COLO829 (cell line): ENCODE data around the gene NAPB.
"Not testable (repeated sequence)": the region's sequence is repeated elsewhere in the genome, so short reads cannot be mapped to it uniquely, and the experiment has no call there.

ENCODE experiments used
- DNase-seq: peaks from one replicate; pipeline ENCODE4 v3.0.0; 2012; ENCODE audit warnings: low spot score

The NAPB gene

DNA sequence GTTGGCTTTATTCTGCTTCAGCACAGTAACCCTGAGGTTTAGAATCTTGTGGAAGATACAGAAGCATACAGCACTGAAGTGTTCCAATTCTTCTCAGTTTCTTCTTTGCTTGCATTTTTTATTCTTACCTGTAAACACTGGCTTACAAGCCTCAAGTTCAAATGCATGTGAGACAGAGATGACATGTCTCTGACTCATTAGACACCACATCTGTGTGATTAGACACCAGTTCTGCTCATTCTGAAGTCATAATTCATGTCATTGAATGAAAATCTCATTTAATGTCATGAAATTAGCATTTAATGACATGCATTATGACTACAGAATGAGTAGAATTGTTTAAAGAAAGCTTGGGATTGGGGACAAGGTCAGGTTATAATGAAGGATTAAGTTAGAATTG is 53.5 kb downstream of the NAPB start:
- no peak for DNase-seq

DNA sequence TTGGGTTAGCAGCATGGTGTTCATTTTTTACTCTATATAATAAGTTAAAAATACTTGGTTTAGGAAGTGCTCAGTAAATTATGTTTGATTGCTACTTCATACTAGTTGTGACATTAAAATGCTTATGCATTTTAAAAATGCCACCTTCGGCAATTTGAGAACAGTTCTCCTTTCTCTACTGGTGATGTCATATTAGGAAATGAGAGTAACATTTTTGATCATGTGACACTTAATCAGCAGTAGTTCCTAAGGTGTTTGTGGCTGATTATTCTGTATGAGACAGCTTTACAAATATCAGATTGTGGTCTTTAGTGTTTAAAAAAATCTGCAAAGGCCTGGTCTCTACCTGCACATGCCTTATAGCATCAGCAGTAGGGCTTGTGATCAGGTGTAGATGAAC is 54.9 kb downstream of the NAPB start:
- no peak for DNase-seq

GRCh38 chr20:23365390-23366165 is 55.7 kb downstream of the NAPB start:
- DNase-seq, result no peak

DNA sequence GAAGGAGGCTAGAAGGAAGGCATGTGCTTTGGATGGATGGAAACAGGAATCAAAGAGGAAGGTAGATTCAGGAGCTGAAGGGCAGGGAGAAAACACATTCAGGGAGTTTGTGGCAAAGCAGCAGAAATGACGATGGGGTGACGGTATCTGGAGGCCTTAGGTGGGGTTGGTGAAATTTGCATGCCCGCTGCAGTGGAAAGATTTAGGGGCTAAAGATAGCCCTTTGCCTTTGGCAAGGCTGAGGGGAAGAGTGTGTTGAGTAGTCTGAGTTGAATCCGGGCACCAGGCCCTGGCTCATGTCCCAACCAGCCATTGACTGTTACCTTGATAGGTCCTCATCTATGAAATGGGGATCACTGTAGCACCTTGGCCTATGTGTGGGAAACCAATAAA is 58.0 kb downstream of the NAPB start:
- DNase-seq, result no peak

DNA sequence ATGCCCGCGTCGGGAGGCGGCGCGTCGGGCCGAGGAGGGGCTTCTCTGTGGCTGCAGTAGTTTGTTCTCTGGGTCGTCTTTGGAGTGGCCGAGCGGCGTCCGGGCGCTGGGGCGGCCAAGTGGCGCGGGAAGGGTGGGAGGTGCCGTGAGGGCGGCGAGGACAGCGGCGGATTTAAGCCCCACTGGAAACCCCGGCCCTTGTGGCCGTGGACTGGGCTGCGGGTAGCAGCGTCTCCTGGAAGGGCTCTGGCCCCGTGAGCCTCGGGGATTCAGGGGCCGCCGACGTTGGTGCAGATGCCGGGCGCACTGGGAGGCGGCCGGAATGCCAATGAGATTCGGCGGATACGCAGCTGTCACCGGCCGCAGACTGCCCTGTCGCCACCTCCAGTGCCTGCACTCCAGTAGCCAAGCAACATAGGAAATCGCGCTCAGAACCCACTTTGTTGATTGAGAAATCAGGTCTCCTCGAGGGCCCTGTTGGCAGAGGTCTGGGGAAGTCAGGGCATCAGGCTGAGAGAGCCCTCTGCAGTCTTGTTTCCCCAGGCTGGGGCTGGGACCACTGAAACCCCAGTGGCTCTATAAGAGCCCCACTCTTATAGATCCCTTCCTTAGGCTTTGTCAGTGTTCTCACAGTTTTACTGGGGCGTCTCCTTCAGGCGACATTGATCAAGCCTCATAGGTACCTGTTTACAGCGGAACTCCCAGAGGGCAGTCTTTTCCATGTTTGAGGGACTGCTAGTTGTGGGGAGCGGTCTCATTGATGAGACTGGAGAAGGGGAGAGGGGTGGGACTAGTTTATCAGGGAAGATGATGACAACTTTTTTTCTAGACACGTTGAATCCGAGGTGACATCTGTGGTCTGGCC is 58.7 kb downstream of the NAPB start:
- DNase-seq, result no peak

GRCh38 chr20:23361476-23362391 is 59.6 kb downstream of the NAPB start, which contains the start of gene GZF1:
TSS of gene GZF1 (plus strand) at chr20:23362182. CDS start at chr20:23364384, 2,202 bp downstream.
- peak; percentile 95 for DNase-seq

GRCh38 chr20:23361119-23361475 is 60.2 kb downstream of the NAPB start:
- DNase-seq, result no peak

GRCh38 chr20:23360531-23360930 is 60.8 kb downstream of the NAPB start:
- DNase-seq, result no peak

- peak; percentile 77 for DNase-seq
Measured at GRCh38 chr20:23358923-23359593, 62.2 kb downstream of the NAPB start.

GRCh38 chr20:23358563-23358906 is 62.8 kb downstream of the NAPB start:
- DNase-seq, result no peak

DNA sequence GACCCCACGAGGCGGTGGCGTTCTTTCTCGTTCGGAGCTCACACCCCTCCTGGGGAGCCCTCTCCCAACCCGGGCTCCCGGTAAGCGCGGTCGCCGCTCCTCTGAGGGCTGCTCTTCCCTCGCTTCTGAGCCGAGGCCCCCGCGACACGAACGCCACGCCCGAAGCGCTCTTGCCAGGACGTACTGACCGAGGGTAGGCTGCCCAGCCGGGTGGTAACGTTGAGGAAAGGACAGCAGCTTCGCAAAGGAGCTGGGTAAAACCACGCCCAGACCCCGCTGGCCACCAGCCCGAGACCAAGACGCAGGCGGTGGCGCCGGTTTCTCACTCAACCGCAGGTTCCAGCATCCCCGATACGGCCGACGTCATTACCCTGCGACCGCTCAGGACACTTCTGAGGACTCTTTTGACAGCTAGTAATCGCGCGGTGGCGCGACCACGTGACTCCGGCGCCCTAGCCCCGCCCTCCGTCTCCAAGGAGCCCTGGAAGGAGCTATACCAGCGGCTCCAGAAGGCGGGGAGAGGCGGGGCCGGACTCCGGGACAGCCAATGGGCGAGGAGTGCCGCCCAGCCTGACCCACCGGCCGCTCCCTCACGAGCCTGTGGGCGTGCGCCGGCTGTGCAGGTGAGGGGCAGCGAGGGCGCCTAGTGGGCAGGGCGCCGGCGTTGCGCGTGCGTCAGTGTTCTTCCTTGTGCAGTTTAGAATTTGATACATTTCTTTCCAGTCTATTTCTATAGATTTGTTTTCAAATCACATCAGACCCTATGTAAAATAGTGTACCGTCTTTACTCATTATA is 63.3 kb downstream of the NAPB start:
- peak; percentile 93 for DNase-seq

GRCh38 chr20:23356203-23356602 is 65.1 kb downstream of the NAPB start:
- DNase-seq, result no peak

DNA sequence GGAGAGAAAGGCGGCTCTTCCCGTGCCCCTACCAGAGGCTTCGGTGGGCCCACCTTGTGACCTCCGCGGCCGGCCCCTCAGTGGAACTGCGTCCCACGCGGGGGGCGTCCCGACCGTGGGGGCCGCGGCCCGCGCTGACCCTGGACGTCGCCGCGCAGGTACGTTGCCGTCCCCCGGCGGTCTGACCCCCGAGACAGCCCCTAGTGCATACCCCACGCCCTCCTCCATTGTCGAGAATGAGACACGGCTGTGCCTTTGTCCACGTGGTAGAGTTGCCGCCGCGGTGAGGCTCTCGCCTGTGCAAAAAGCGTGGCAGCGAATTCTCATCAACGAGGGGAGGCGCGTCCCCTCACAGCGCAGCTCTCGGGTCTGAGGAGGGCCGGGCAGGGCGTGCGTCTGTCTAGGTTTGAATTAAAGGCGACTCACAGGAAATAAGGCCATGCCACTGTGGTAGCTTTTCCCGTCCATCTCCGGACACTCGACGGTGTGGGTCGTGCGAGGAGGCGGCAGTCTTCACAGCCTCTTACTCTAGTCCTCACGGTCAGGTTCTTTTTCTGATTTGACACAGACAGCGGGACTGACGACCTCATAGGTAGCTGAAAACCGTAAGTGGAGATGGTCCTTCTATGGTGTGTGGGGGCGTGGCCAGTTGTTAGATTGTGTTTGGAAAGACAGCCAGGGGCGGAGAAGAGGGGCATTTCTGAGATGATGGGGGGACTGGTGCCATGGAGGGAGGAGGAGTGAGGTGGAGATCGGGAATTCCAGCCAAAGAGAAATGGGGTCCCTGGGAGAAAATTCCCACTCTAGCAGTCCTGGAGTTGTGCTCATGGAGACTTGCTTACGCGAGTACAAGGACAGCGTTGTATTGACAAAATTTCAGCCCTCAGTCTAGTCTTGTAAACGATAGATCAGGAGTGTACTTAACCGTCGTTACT is 70.1 kb downstream of the NAPB start:
- no peak for DNase-seq

GRCh38 chr20:23350196-23350903 is 70.9 kb downstream of the NAPB start, which contains the start of gene NXT1:
TSS of gene NXT1 (plus strand) at chr20:23350791. CDS start at chr20:23354042, 3,251 bp downstream.
- DNase-seq, result peak; percentile 96

- peak; percentile 61 for DNase-seq
Measured at GRCh38 chr20:23349338-23350195, 71.7 kb downstream of the NAPB start.

DNA sequence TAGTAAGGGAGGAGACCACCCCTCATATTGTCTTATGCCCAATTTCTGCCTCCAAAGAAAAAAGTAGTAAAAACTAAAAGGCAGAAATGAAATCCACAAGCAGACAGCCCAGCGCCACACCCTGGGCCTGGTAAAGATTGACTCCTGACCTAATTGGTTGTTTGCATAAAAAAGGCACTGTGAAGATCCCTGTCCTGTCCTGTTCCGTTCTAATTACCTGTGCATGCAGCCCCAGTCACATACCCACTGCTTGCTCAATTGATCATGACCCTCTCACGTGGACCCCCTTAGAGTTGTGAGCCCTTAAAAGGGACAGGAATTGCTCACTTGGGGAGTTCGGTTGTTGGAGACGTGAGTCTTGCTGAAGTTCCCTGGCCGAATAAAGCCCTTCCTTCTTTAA is 72.8 kb downstream of the NAPB start:
- DNase-seq, result not testable (repeated sequence)

DNA sequence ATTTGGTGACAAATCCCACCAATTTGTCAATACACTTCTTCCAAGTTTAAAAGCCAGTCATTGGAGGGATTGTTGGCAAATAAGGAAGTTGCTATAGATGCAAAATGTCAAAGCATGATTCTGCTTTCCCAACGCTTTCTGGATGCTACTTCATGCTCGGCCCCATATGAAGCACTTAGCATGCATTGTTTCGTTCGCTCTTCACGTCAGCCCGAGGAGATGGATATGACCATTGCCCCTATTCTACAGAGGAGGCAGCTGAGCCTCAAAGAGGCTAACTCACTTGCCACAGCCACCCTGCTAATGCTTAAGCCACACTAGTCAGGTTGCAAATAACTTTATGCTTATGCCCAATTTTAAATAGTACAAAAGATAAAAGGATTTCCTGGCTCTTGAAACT is 73.5 kb downstream of the NAPB start:
- no peak for DNase-seq

DNA sequence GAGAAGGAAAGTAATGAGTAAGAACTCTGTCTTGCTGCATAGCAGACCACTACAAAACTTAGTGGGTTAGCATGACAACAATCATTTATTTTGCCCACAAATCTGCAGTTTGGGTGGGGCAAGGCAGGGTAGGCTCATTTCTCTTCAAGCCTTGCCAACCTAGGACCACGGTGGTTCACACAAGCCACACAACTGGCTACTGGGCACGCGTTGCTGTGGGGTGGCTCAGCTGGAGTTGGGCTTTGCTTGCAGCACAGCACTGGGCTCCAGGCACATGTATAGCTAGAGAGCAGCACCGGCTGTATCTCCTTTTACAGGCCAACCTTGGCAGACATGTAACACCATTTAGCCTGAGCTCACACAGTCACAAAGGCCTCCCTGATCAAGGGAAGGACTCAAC is 75.3 kb downstream of the NAPB start:
- no peak for DNase-seq
